CD8-positive, alpha-beta memory T cell (primary cell): ENCODE results near the gene CARD8. TPM values are rescaled to one million over a fixed set of nuclear protein-coding genes. Genes with fewer than 3 reads are reported as not detected.
"Not testable (repeated sequence)": the region's sequence is repeated elsewhere in the genome, so short reads cannot be mapped to it uniquely, and the experiment has no call there.

Experiments
- CTCF ChIA-PET: fragments of 350-600 bp; sonication (Branson Sonifier 250); formaldehyde crosslinking; loops from one replicate; lab custom pipeline; 2021; ENCODE audit warnings: antibody characterized with exemption; lab: Charles Lee
- POLR2A ChIA-PET: fragments of 350-600 bp; sonication (Branson Sonifier 250); formaldehyde crosslinking; loops from one replicate; lab custom pipeline; 2021; ENCODE audit warnings: antibody characterized with exemption; lab: Charles Lee
- DNase-seq, 5 donors: peaks; one replicate each; pipeline versions ENCODE4 v3.0.0 to v3.0.0-alpha.2; 2020 to 2022; ENCODE audit warnings: mixed read lengths in 1 of 5
- H3K27ac ChIP-seq: one replicate; pipeline ENCODE4 v1.7.0; 2013; ENCODE audit warnings: low read depth, mild to moderate bottlenecking, low read length, moderate library complexity
- H3K27me3 ChIP-seq: 2 replicates; pipeline ENCODE4 v1.7.0; 2013; ENCODE audit warnings: low read length, mild to moderate bottlenecking; ENCODE audit not compliant: insufficient read depth, poor library complexity, severe bottlenecking
- H3K36me3 ChIP-seq: 2 replicates; pipeline ENCODE4 v1.7.0; 2013; ENCODE audit warnings: mild to moderate bottlenecking, low read length, moderate library complexity; ENCODE audit not compliant: insufficient read depth
- H3K4me1 ChIP-seq: 2 replicates; pipeline ENCODE4 v1.7.0; 2013; ENCODE audit warnings: mild to moderate bottlenecking, low read length, moderate library complexity; ENCODE audit not compliant: insufficient read depth
- H3K4me3 ChIP-seq: 2 replicates; pipeline ENCODE4 v1.7.0; 2013; ENCODE audit warnings: mild to moderate bottlenecking, low read length
- H3K9me3 ChIP-seq: 2 replicates; pipeline ENCODE4 v1.7.0; 2013; ENCODE audit warnings: mild to moderate bottlenecking, low read length
- H3K27ac Mint-ChIP-seq, 8 donors: one replicate each; pipeline ENCODE4 v1.8.0; 2020 to 2021; ENCODE audit warnings: mixed read lengths in 8 of 8, mild to moderate bottlenecking in 6 of 8, inconsistent platforms in 3 of 8, moderate library complexity in 3 of 8
- H3K27me3 Mint-ChIP-seq, 2 donors: one replicate each; pipeline ENCODE4 v1.8.0; 2020 to 2021; ENCODE audit warnings: mixed read lengths in 2 of 2, mild to moderate bottlenecking in 1 of 2, moderate library complexity in 1 of 2
- H3K36me3 Mint-ChIP-seq, 3 donors: one replicate each; pipeline ENCODE4 v1.8.0; 2020 to 2021; ENCODE audit warnings: mixed read lengths in 3 of 3, inconsistent platforms in 1 of 3, mild to moderate bottlenecking in 1 of 3
- H3K4me1 Mint-ChIP-seq, 3 donors: one replicate each; pipeline ENCODE4 v1.8.0; 2020 to 2021; ENCODE audit warnings: mixed read lengths in 3 of 3, inconsistent platforms in 1 of 3, mild to moderate bottlenecking in 1 of 3
- H3K4me3 Mint-ChIP-seq, 7 donors: one replicate each; pipeline ENCODE4 v1.8.0; 2020 to 2021; ENCODE audit warnings: mixed read lengths in 7 of 7, mild to moderate bottlenecking in 6 of 7, moderate library complexity in 4 of 7, inconsistent platforms in 2 of 7
- H3K9me3 Mint-ChIP-seq, 5 donors: one replicate each; pipeline ENCODE4 v1.8.0; 2020 to 2022; ENCODE audit warnings: mixed read lengths in 5 of 5, mild to moderate bottlenecking in 3 of 5, moderate library complexity in 2 of 5, inconsistent platforms in 1 of 5
- polyA plus RNA-seq: library from polyadenylated mRNA; unstranded; fragments of 300-500 nt; fragmentation: Illumina TruSeq; gene quantifications from one replicate; pipeline ENCODE4 v1.2.3, GENCODE V29; 2021
- total RNA-seq, 2 experiments: library from RNA; stranded (reverse); gene quantifications; one replicate each; pipeline ENCODE4 v1.2.3, GENCODE V29; 2021

CARD8 gene
- total and polyA plus RNA-seq, 3 experiments from 2014 or later: 95.8 to 132 (median 132) TPM

GRCh38 chr19:48279747-48280146, 24.0 kb upstream of the CARD8 start:
- H3K9me3 Mint-ChIP-seq: peaks cover 0 to 8% (median 0%) of the 10 kb centered on the region in 5 donors
- H3K4me3 ChIP-seq: no peak overlapping the region
- no peaks in the 10 kb centered on the region for H3K27me3 ChIP-seq
- H3K4me1 Mint-ChIP-seq: no peaks in the 10 kb centered on the region
- H3K27me3 Mint-ChIP-seq: peaks cover 4 to 11% of the 10 kb centered on the region in 2 donors
- ChIA-PET CTCF (interaction anchor here (0.9 kb wide), 1 partner anchor 34 kb away, joined by 3 read pairs; no protein-coding TSS in a partner anchor), POLR2A (interaction anchor here (0.6 kb wide), 1 partner anchor 188 kb away, joined by 5 read pairs; no protein-coding TSS in a partner anchor)
- H3K36me3 Mint-ChIP-seq: peaks cover 0 to 5% (median 4%) of the 10 kb centered on the region in 3 donors
- no peaks in the 10 kb centered on the region for H3K36me3 ChIP-seq
- DNase-seq: no peak
- H3K27ac Mint-ChIP-seq: no peak overlapping the region
- no peaks in the 10 kb centered on the region for H3K9me3 ChIP-seq
- no peak overlapping the region for H3K27ac ChIP-seq
- H3K4me1 ChIP-seq: no peaks in the 10 kb centered on the region
- no peak overlapping the region for H3K4me3 Mint-ChIP-seq

- Histone ChIP-seq H3K9me3 (no peaks in the 10 kb centered on the region), H3K27ac (no peak overlapping the region), H3K27me3 (peaks cover 2% of the 10 kb centered on the region), H3K36me3 (no peaks in the 10 kb centered on the region), H3K4me3 (no peak overlapping the region), H3K4me1 (peaks cover 5% of the 10 kb centered on the region)
- CTCF ChIA-PET: interaction anchor here (0.7 kb wide), 1 partner anchor 137 kb away, joined by 3 read pairs; no protein-coding TSS in a partner anchor
- Mint-ChIP-seq H3K36me3 (peaks cover 0 to 4% (median 0%) of the 10 kb centered on the region in 3 donors), H3K9me3 (no peaks in the 10 kb centered on the region), H3K27ac (no peak overlapping the region), H3K4me1 (peaks cover 9 to 12% (median 10%) of the 10 kb centered on the region in 3 donors), H3K27me3 (peaks cover 11 to 21% of the 10 kb centered on the region in 2 donors), H3K4me3 (no peak overlapping the region)
- POLR2A ChIA-PET: interaction anchor here (0.7 kb wide), 1 partner anchor 1214 kb away, joined by 3 read pairs; no protein-coding TSS in a partner anchor
- DNase-seq: no peak
These were observed 19.2 kb upstream of the CARD8 start for GRCh38 chr19:48274938-48275337.

- H3K36me3 Mint-ChIP-seq: peaks cover 0 to 4% (median 0%) of the 10 kb centered on the region in 3 donors
- peaks cover 0 to 3% (median 0%) of the 10 kb centered on the region in 5 donors for H3K9me3 Mint-ChIP-seq
- Histone ChIP-seq H3K4me1 (peaks cover 5% of the 10 kb centered on the region), H3K4me3 (no peak overlapping the region), H3K9me3 (no peaks in the 10 kb centered on the region), H3K27ac (no peak overlapping the region), H3K27me3 (peaks cover 4% of the 10 kb centered on the region), H3K36me3 (no peaks in the 10 kb centered on the region)
- POLR2A ChIA-PET: interaction anchor here (0.6 to 0.7 kb wide), 2 partner anchors 48 to 1215 kb away, joined by 3 read pairs; no protein-coding TSS in a partner anchor
- CTCF ChIA-PET: interaction anchor here (0.6 to 1.0 kb wide), 3 partner anchors 17 to 136 kb away, joined by 3 to 5 read pairs (median 3); no protein-coding TSS in a partner anchor
- H3K27ac Mint-ChIP-seq: no peak overlapping the region
- peaks cover 16 to 26% of the 10 kb centered on the region in 2 donors for H3K27me3 Mint-ChIP-seq
- peaks cover 12 to 14% (median 14%) of the 10 kb centered on the region in 3 donors for H3K4me1 Mint-ChIP-seq
- H3K4me3 Mint-ChIP-seq: no peak overlapping the region
- no peak for DNase-seq
These were observed 18.5 kb upstream of the CARD8 start for GRCh38 chr19:48274173-48274572.

- no peaks in the 10 kb centered on the region for H3K36me3 ChIP-seq
- Mint-ChIP-seq H3K27me3 (peaks cover 14 to 39% of the 10 kb centered on the region in 2 donors), H3K4me1 (peaks cover 16 to 18% (median 17%) of the 10 kb centered on the region in 3 donors), H3K36me3 (peaks cover 0 to 3% (median 0%) of the 10 kb centered on the region in 3 donors), H3K9me3 (peaks cover 0 to 3% (median 0%) of the 10 kb centered on the region in 5 donors), H3K27ac (peak overlapping the region in 2 of 8 donors; percentile 50 to 85), H3K4me3 (peak overlapping the region; percentile 74 to 89 (median 83))
- ChIA-PET CTCF (interaction anchor here (1.8 to 2.1 kb wide), 2 partner anchors 18 to 62 kb away, joined by 5 to 8 read pairs; no protein-coding TSS in a partner anchor), POLR2A (no interaction called here)
- no peak overlapping the region for H3K27ac ChIP-seq
- no peaks in the 10 kb centered on the region for H3K9me3 ChIP-seq
- DNase-seq: no peak
- peaks cover 4% of the 10 kb centered on the region for H3K27me3 ChIP-seq
- peak overlapping the region; percentile 43 for H3K4me3 ChIP-seq
- H3K4me1 ChIP-seq: peaks cover 5% of the 10 kb centered on the region
These were observed 15.9 kb upstream of the CARD8 start for GRCh38 chr19:48271531-48272151.

- peaks cover 16 to 18% (median 17%) of the 10 kb centered on the region in 3 donors for H3K4me1 Mint-ChIP-seq
- H3K4me1 ChIP-seq, H3K27me3 ChIP-seq, H3K27ac Mint-ChIP-seq, H3K9me3 ChIP-seq, POLR2A ChIA-PET, DNase-seq, H3K27ac ChIP-seq, H3K36me3 ChIP-seq, H3K36me3 Mint-ChIP-seq, H3K9me3 Mint-ChIP-seq, H3K4me3 ChIP-seq: not testable (repeated sequence)
- peak overlapping the region in 6 of 7 donors; percentile 12 to 76 (median 56) for H3K4me3 Mint-ChIP-seq
- CTCF ChIA-PET: interaction anchor here (0.9 to 1.7 kb wide), 4 partner anchors 21 to 331 kb away, joined by 3 to 5 read pairs (median 3); no protein-coding TSS in a partner anchor
- peaks cover 15 to 41% of the 10 kb centered on the region in 2 donors for H3K27me3 Mint-ChIP-seq
These were observed 13.9 kb upstream of the CARD8 start for GRCh38 chr19:48269617-48270026.

GRCh38 chr19:48265326-48265725, 9.6 kb upstream of the CARD8 start:
- DNase-seq, H3K4me1 ChIP-seq, POLR2A ChIA-PET, H3K4me3 ChIP-seq, H3K27me3 ChIP-seq, H3K9me3 ChIP-seq, H3K36me3 Mint-ChIP-seq, H3K9me3 Mint-ChIP-seq, H3K36me3 ChIP-seq, H3K27ac ChIP-seq, H3K4me3 Mint-ChIP-seq: not testable (repeated sequence)
- peaks cover 10 to 27% of the 10 kb centered on the region in 2 donors for H3K27me3 Mint-ChIP-seq
- H3K4me1 Mint-ChIP-seq: peaks cover 6 to 12% (median 7%) of the 10 kb centered on the region in 3 donors
- CTCF ChIA-PET: interaction anchor here (1.1 to 1.7 kb wide), 3 partner anchors 19 to 68 kb away, joined by 3 to 5 read pairs (median 5); no protein-coding TSS in a partner anchor
- H3K27ac Mint-ChIP-seq: peak overlapping the region in 1 of 8 donors; percentile 43

- peaks cover 28 to 43% (median 42%) of the 10 kb centered on the region in 3 donors for H3K4me1 Mint-ChIP-seq
- Histone ChIP-seq H3K27ac (peak overlapping the region; percentile 92), H3K4me1 (peaks cover 31% of the 10 kb centered on the region), H3K4me3 (peak overlapping the region; percentile 80)
- POLR2A ChIA-PET: interaction anchor here (0.6 to 1.7 kb wide), 2 partner anchors 11 to 33 kb away, joined by 6 to 13 read pairs; no protein-coding TSS in a partner anchor
- not testable (repeated sequence) for DNase-seq, H3K27me3 Mint-ChIP-seq, H3K9me3 ChIP-seq, H3K9me3 Mint-ChIP-seq, H3K27me3 ChIP-seq, H3K36me3 ChIP-seq
- H3K36me3 Mint-ChIP-seq: peaks cover 0 to 14% (median 4%) of the 10 kb centered on the region in 3 donors
- CTCF ChIA-PET: interaction anchor here (0.7 to 3.0 kb wide), 14 partner anchors 11 to 296 kb away, joined by 3 to 18 read pairs (median 4); partner anchors contain the start of gene KDELR1
- H3K4me3 Mint-ChIP-seq: peak overlapping the region; percentile 94 to 96 (median 95)
- peak overlapping the region; percentile 95 to 99 (median 99) for H3K27ac Mint-ChIP-seq
These were observed 4.6 kb upstream of the CARD8 start for GRCh38 chr19:48260359-48260714.
